Adrenal gland (tissue), 12 donors: Measurements from ENCODE around the gene DLGAP3. TPM values are rescaled to one million over a fixed set of nuclear protein-coding genes. Genes with fewer than 3 reads are reported as not detected.
A peak's percentile ranks its signal among the peaks of the same experiment; 100 is the strongest.

ENCODE experiments used
- DNase-seq, 7 donors: peaks; one replicate each; pipeline ENCODE4 v3.0.0-alpha.2; 2019 to 2020
- H3K27ac ChIP-seq, 5 donors: fragments of 200-600 bp; sonication (generic) in 4 of 5; 1 replicate in 3 of 5; 2 replicates in 2 of 5; pipeline versions ENCODE4 v1.5.1 to v1.8.0; 2016 to 2020; ENCODE audit warnings: mild to moderate bottlenecking in 1 of 5
- H3K27me3 ChIP-seq: fragments of 200-600 bp; 2 replicates; pipeline ENCODE4 v1.8.0; 2021
- H3K36me3 ChIP-seq, 2 donors: fragments of 200-600 bp; replicated peaks in 1 of 2; 1 replicate in 1 of 2; 2 replicates in 1 of 2; pipeline versions ENCODE4 v1.5.1 to v1.8.0; 2018 to 2022
- H3K4me1 ChIP-seq, 2 donors: fragments of 200-600 bp; replicated peaks in 1 of 2; 1 replicate in 1 of 2; 2 replicates in 1 of 2; pipeline versions ENCODE4 v1.5.1 to v1.8.0; 2018 to 2021
- H3K4me3 ChIP-seq, 4 donors: fragments of 200-600 bp; sonication (generic) in 3 of 4; one replicate each; pipeline ENCODE4 v1.5.1; 2016 to 2018
- H3K9me3 ChIP-seq, 3 donors: fragments of 200-600 bp; sonication (generic) in 1 of 3; replicated peaks in 1 of 3; 1 replicate in 2 of 3; 2 replicates in 1 of 3; pipeline versions ENCODE4 v1.5.1 to v1.8.0; 2016 to 2021
- CTCF ChIP-seq, 6 experiments: fragments of 450-650 bp in 4 of 6; fragments of 200-600 bp in 2 of 6; sonication (generic) in 1 of 6; IDR thresholded peaks; 1 replicate in 5 of 6; 2 replicates in 1 of 6; pipeline versions ENCODE4 v1.5.1 to v1.8.0; 2016 to 2021; ENCODE audit warnings: antibody characterized with exemption in 6 of 6, mild to moderate bottlenecking in 2 of 6, moderate library complexity in 1 of 6
- POLR2A ChIP-seq, 2 donors: fragments of 450-650 bp; IDR thresholded peaks; one replicate each; pipeline ENCODE4 v1.6.1; 2017; ENCODE audit warnings: antibody characterized with exemption in 2 of 2, mild to moderate bottlenecking in 2 of 2, moderate library complexity in 1 of 2
- WGBS, 4 donors: extraction: QIAGEN DNeasy Blood & Tissue Kit in 2 of 4; methylation state at CpG; one replicate each; pipeline versions ENCODE4 v1.1.5 to v1.1.7; 2013 to 2017; 5-methylcytosine and 5-hydroxymethylcytosine counted together
- intact Hi-C, 2 donors: fragments of 100-400 bp; cut with DNase I; formaldehyde crosslinking; loops; one replicate each; pipeline versions ENCODE4 v1.14.1 to v1.15.0; 2022 to 2023
- polyA plus RNA-seq, 3 donors: library from polyadenylated mRNA; stranded (reverse); fragments of 200-250 nt in 2 of 3; fragments of 350-450 nt in 1 of 3; fragmentation: Illumina TruSeq in 1 of 3; extraction: RNeasy Lipid Tissue Mini Kit (QIAGEN cat#74804) in 1 of 3; gene quantifications; one replicate each; pipeline ENCODE4 v1.2.3, GENCODE V29; 2013 to 2014
- total RNA-seq, 9 donors: library from RNA; depleted of rRNA in 4 of 9; stranded (reverse); fragments of >200 nt in 4 of 9; fragments of 120-200 nt in 1 of 9; fragmentation: NEBNext Ultra II Directional in 1 of 9; extraction: Animal tissue kit (Norgen Biotek cat#: 25700) in 1 of 9; gene quantifications; one replicate each; pipeline versions ENCODE4 v1.1.0 to v1.2.4, GENCODE V29; 2013 to 2023
- donor health status: healthy with polysubstance abuse.
- donor health status: Bipolar disorder and iron deficiency.
- donor health status: DM: yes; HTN: yes; CAD: no.
- donor health status: DM: no; HTN: no; CAD: no.
- donor health status: DM: no; HTN: no; CAD: no.
- donor health status: DM: yes; HTN: yes; CAD: no.

Gene DLGAP3
- total and polyA plus RNA-seq, 12 donors = 0.13 to 1.6 (median 0.47) TPM

GRCh38 chr1:34868230-34869049 lies 61.0 kb downstream of the DLGAP3 start:
- Histone ChIP-seq H3K4me1 (peaks cover 8 to 11% of the 10 kb centered on the region in 2 donors), H3K36me3 (no peaks in the 10 kb centered on the region), H3K4me3 (no peak overlapping the region), H3K9me3 (no peaks in the 10 kb centered on the region), H3K27ac (no peak overlapping the region), H3K27me3 (no peaks in the 10 kb centered on the region)
- no peak for DNase-seq
- no peak for TF ChIP-seq POLR2A (IDR thresholded peaks at IDR 0.05)
- TF ChIP-seq CTCF (IDR thresholded peaks at IDR 0.05) = no peak
- intact Hi-C loops = loop anchor here (5.0 to 10.0 kb wide), 2 partner anchors 81 to 116 kb away; partner anchors contain the start of gene TMEM35B (in 1 of the 2)
- 88 to 93% (median 92%) methylated on average over 15 to 44 of the region's 44 CpGs for WGBS, 4 donors

- Histone ChIP-seq H3K27ac (no peak overlapping the region), H3K4me3 (no peak overlapping the region), H3K9me3 (no peaks in the 10 kb centered on the region), H3K36me3 (no peaks in the 10 kb centered on the region), H3K4me1 (peaks cover 8 to 11% of the 10 kb centered on the region in 2 donors), H3K27me3 (no peaks in the 10 kb centered on the region)
- intact Hi-C loops = loop anchor here (5.0 to 10.0 kb wide), 2 partner anchors 80 to 117 kb away; partner anchors contain the start of gene TMEM35B (in 1 of the 2)
- DNase-seq = peak in 1 of 7 donors; percentile 42
- WGBS, 4 donors = 73 to 88% (median 84%) methylated on average over 5 to 6 of the region's 6 CpGs
- TF ChIP-seq CTCF (IDR thresholded peaks at IDR 0.05) (no peak), POLR2A (IDR thresholded peaks at IDR 0.05) (no peak)
Measured at GRCh38 chr1:34867415-34867814, 62.0 kb downstream of the DLGAP3 start.

GRCh38 chr1:34866762-34867109 lies 62.7 kb downstream of the DLGAP3 start:
- no peaks in the 10 kb centered on the region for H3K9me3 ChIP-seq
- 28 to 31% methylated on average over 9 of the region's 9 CpGs; no CpG with 5 or more reads in 2 of the 4 donors for WGBS, 4 donors
- H3K4me3 ChIP-seq = peak overlapping the region in 2 of 4 donors; percentile 57 to 85
- DNase-seq = no peak
- H3K4me1 ChIP-seq = peaks cover 8 to 11% of the 10 kb centered on the region in 2 donors
- H3K36me3 ChIP-seq = no peaks in the 10 kb centered on the region
- peak overlapping the region in 3 of 5 donors; percentile 53 to 84 (median 81) for H3K27ac ChIP-seq
- H3K27me3 ChIP-seq = no peaks in the 10 kb centered on the region
- TF ChIP-seq POLR2A (IDR thresholded peaks at IDR 0.05) (no peak), CTCF (IDR thresholded peaks at IDR 0.05) (no peak)
- intact Hi-C loops = loop anchor here (5.0 to 10.0 kb wide), 2 partner anchors 79 to 118 kb away; partner anchors contain the start of gene TMEM35B (in 1 of the 2)

GRCh38 chr1:34865981-34866761 lies 63.3 kb downstream of the DLGAP3 start:
- DNase-seq = peak; percentile 82 to 94 (median 88)
- 0 to 2% (median 1%) methylated on average over 23 to 81 of the region's 81 CpGs for WGBS, 4 donors
- H3K27ac ChIP-seq = peak overlapping the region in 4 of 5 donors; percentile 53 to 84 (median 74)
- peak overlapping the region; percentile 25 to 87 (median 71) for H3K4me3 ChIP-seq
- H3K36me3 ChIP-seq = no peaks in the 10 kb centered on the region
- TF ChIP-seq CTCF (IDR thresholded peaks at IDR 0.05) (peak; percentile 92 to 99 (median 96)), POLR2A (IDR thresholded peaks at IDR 0.05) (peak; percentile 22 to 27)
- H3K27me3 ChIP-seq = no peaks in the 10 kb centered on the region
- H3K4me1 ChIP-seq = peaks cover 8 to 11% of the 10 kb centered on the region in 2 donors
- H3K9me3 ChIP-seq = no peaks in the 10 kb centered on the region
- intact Hi-C loops = loop anchor here (5.0 to 10.0 kb wide), 2 partner anchors 79 to 119 kb away; partner anchors contain the start of gene TMEM35B (in 1 of the 2)
